ENCODE measurements around the gene ZNF493.

ZNF493 gene

GRCh38 chr19:21396893-21397572 lies at the start of gene ZNF493:
Gene ZNF493 (plus strand): TSS chr19:21397133. CDS start chr19:21397238, 105 bp downstream.
- peak; percentile 95 for DNase-seq

- DNase-seq: no peak
Measured at GRCh38 chr19:21352830-21353229, 44.1 kb upstream of the ZNF493 start.

- peak; percentile 95 for DNase-seq
Measured at GRCh38 chr19:21358768-21359451, 38.0 kb upstream of the ZNF493 start, which contains the start of gene ZNF738. Gene ZNF738 (plus strand): TSS chr19:21359000. CDS start chr19:21359141, 141 bp downstream.

GRCh38 chr19:21362291-21362690 lies 34.6 kb upstream of the ZNF493 start:
- no peak for DNase-seq

GRCh38 chr19:21383980-21384582 lies 12.9 kb upstream of the ZNF493 start:
- DNase-seq: no peak

GRCh38 chr19:21396121-21396520 lies 812 bp upstream of the ZNF493 start:
- no peak for DNase-seq

- no peak for DNase-seq
Measured at GRCh38 chr19:21398851-21399250, 1.9 kb downstream of the ZNF493 start.

GRCh38 chr19:21402303-21402985 lies 5.5 kb downstream of the ZNF493 start:
- DNase-seq: no peak

- DNase-seq: no peak
Measured at GRCh38 chr19:21410166-21410565, 13.2 kb downstream of the ZNF493 start.

GRCh38 chr19:21422244-21422643 lies 25.3 kb downstream of the ZNF493 start:
- DNase-seq: no peak

- DNase-seq: no peak
Measured at GRCh38 chr19:21423057-21424041, 26.4 kb downstream of the ZNF493 start.

GRCh38 chr19:21430675-21431074 lies 33.7 kb downstream of the ZNF493 start:
- DNase-seq: no peak

GRCh38 chr19:21432590-21432989 lies 35.7 kb downstream of the ZNF493 start:
- no peak for DNase-seq

- no peak for DNase-seq
Measured at GRCh38 chr19:21434516-21434915, 37.6 kb downstream of the ZNF493 start.

GRCh38 chr19:21434967-21435544 lies 38.1 kb downstream of the ZNF493 start:
- DNase-seq: no peak

GRCh38 chr19:21439201-21439751 lies 42.3 kb downstream of the ZNF493 start:
- no peak for DNase-seq

GRCh38 chr19:21440321-21440720 lies 43.4 kb downstream of the ZNF493 start:
- DNase-seq: no peak

GRCh38 chr19:21451187-21451586 lies 54.3 kb downstream of the ZNF493 start:
- no peak for DNase-seq

- DNase-seq: no peak
Measured at GRCh38 chr19:21454901-21455300, 58.0 kb downstream of the ZNF493 start.

- no peak for DNase-seq
Measured at GRCh38 chr19:21460686-21461085, 63.8 kb downstream of the ZNF493 start.

GRCh38 chr19:21462540-21462939 lies 65.6 kb downstream of the ZNF493 start:
- no peak for DNase-seq

All from left hindlimb (tissue), 1 donor.